Stimulated activated CD8-positive, alpha-beta memory T cell treated with anti-CD3 and anti-CD28 coated beads, Interleukin-7, amount 100 ng/mL, for 24 hours (primary cell): ENCODE results near the gene DIAPH3.

Experiments used
- DNase-seq: peaks from one replicate; pipeline ENCODE4 v3.0.0-alpha.2; 2020; ENCODE audit warnings: low read depth

Gene DIAPH3

DNA sequence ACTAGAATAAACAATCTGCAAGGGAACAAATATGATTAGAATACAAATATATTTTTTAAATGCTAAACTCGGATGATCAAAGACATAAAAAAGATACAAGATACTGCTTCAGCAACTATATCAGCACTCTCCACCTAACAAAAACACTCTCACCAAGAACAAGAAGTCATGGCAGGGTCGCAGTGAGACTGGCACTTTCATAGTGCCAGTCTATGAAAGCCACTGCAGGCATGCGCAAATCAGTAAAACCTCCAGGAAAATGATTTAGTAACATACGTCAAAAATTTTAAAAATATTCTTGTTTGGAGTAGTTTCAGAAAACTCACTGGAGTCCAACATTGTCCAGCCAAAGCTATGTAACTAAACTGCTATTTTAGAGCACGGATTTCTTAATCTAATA lies 295.9 kb downstream of the DIAPH3 start:
- no peak for DNase-seq

DNA sequence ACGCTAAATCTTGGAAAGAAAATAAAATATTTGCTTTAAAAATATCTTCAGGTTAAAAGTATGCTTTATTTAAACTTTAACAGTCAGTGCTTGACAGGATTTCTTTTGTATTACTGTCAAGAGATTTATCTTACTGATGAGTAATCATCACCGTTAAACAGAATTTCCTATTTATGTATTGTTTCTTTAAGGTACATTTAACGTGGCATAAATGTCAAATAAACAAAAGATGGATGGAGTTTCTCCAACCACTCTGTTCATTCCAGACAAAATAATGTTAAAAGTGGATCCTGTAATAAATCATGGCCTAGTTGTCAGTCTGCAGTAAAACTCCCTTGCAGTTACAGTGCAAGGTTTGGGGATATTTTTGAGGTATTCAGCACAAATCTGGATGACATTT lies 298.3 kb downstream of the DIAPH3 start:
- no peak for DNase-seq

DNA sequence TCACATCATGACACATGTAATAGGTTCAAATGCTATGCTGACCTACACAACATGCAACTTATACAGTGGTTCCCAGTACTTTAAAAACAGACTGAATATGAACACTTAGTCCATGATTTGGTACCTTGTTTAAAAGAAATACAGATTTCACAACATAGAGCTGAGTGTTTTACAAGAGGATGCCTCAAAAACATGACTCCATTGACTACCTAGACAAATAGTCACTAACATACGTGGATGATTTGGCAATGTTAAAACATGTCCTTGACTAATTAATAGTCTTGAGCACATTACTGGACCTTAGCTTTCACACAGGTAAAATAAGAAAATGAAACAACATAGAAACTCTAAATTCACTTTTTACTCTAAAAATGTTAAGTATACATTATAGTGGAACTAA lies 300.1 kb downstream of the DIAPH3 start:
- no peak for DNase-seq

DNA sequence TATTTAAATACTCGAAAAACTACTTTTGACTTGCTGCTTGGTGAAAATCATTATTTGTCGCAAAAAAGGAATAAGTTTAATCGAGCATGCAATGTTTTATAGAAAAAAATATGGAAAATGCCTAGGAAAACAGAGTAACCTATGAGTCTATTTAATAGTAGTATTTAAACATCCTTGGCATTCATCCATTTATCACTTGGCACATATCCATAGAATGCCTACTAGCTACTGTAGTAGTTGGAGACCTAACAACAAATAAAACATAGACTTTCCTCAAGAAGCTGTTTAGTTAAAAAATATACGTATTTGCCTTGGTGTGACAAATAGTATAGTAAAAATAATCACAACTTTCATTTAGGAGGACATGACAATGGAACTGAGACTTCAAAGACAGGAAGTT lies 302.1 kb downstream of the DIAPH3 start:
- DNase-seq = no peak

DNA sequence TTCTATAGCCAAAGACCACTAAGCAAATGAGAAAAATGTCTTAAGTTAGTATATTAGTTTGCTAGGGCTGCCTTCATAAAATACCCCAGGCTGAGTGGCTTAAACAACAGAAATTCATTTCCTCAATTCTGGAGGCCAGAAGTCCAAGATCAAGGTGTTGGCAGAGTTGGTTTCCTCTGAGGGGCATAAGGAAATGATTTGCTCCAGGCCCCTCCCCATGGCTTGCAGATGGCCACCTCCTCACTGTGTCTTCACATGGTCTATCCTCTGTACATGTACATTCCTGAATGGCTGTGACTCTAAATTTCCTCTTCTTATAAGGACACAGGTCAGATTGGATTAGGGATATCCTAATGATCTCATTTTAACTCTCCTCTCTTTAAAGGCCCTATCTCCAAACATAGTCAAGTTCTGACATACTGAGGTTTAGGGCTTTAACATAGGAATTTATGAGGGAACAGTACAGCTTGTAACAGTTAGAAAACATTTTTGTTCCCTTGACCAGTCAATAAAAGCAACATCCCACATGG lies 307.4 kb downstream of the DIAPH3 start:
- DNase-seq = no peak

DNA sequence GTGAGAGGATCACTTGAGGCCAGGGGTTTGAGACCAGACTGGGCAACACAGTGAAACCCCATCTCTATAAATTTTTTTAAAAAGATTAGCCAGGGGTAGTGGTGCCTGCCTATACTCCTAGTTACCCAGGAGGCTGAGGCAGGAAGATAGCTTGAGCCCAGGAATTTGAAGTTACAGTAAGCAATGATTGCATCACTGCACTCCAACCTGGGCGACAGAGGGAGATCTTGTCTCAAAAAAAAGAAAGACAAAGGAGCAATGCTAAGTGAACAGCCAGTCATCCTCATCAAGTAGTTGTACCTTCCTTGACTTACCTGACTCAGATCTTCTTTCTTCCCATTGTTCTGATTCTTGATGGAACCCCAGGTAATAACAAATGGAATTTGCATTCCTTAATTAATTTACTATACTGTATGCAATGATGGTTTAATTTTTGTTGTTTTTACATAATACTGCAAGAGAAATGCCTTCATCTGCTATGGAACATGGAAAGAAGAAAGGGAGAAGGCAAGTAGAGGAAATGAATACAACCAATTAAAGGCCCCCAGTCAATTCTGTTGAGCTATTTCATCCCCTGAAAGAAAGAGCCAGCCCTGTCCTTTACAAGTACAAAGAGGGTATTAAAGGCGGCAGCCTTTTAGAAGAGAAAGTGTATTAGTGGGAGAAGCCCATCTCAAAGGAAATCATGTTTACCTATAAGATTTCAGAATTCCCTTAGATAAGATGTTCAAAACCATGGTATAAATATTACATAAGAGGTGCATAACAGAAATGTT lies 316.7 kb downstream of the DIAPH3 start:
- DNase-seq = no peak

DNA sequence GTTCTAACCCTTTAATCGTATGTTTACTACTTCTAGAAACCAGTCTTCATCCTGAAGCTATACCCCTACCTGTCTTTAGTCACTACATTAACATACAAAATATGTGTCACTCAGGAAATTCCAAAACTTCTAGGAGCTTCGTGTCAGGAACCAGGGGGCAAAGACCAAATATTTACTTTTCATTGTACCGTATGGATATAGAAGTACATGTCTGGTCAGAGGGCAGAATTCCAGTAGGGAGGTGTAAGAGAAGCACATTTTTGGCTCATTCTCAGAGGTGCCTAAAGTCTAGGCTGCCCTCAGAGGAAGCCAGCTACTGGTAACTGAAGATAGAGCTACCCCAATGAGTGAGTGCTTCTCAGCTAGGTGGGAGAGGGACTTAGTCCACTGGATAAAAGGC lies 320.7 kb downstream of the DIAPH3 start:
- DNase-seq = no peak

DNA sequence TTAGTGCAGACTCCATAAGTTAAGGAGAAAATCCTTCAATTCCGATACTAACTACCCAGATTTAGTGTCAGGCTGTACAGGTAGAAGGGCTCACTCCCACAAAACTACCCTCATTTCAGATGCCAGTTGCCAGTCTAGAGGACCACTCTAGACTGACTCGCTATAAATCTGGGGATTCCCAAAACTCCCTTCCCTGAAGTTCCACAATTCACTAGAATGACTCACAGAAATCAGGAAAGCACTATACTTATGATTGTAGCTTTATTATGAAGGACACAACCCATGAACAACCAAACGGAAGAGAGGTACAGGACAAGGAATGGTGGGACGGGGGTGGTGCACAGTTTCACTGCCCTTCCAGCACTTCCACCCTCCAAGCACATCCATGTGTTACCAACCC lies 321.2 kb downstream of the DIAPH3 start:
- DNase-seq = no peak

DNA sequence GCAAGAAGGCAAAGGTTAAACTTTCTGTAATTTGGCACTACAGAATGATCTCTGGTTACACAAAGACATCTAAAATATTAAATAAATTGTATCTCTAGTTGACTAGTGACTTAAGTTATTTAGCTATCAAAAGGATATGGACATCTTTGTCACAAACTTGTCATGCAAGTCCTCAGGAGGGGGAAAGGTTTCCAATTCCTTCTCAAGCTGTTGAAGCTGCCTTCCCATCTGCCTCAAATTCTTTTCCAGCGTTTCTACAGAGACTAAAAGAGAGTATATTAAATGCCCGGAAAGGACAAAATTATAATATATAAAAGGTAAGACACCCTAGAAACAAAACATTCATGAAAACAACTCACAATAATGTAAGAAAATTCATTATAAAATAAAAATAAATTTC lies 324.5 kb downstream of the DIAPH3 start:
- DNase-seq = no peak

DNA sequence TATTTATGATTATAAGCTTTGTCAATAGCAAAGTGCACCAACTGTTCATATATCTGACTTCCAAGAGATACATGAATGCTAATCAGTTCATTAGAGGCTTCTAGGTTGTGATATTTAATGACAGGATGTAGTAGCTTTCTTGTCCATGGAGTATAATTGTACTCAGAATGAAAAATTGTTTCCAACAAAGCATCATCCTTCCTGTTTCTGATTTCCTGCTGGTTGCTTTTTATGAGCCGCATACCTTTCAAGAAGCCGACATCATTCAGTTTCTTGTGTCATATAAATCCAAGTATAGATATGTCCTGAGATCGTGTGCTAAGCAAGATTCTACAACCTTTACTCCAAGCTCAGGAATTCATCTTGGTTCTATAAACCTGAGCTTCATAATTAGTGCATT lies 326.6 kb downstream of the DIAPH3 start:
- no peak for DNase-seq

DNA sequence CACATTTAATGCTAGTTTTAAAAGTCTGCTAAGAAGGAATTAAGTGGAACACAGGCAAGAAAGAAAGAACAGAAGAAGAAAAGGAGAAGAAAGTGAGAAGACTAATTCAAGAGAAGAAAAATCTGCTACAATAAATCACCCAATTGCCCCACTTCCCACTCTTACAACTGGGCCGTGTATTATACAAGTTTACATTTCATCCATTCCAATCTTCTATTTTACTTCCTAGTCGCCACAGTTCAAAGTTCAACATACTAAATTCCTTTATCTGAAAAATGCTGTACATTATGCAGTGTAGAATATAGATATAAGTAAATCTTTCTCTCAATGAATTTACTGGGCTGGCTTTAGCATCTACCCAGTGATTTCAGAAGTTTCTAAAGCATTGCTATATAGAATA lies 328.2 kb downstream of the DIAPH3 start:
- DNase-seq = no peak

DNA sequence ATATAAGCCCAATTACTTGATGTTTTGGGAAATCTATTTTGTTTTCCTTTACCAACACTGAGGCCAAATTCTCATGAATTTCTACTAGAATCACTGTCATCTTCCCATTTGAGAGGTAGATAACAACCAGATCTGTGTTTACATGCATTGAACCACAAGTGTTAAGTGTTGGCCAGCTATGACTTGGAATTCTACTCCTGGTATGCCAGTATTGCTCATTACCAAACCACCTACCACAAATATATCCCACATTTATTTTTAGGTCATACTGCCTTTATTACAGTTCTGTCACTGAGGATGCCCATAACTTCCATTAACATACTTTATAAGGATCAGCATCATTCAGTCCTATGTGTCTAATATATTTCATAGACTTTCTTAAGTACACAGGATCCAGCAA lies 328.9 kb downstream of the DIAPH3 start:
- no peak for DNase-seq

DNA sequence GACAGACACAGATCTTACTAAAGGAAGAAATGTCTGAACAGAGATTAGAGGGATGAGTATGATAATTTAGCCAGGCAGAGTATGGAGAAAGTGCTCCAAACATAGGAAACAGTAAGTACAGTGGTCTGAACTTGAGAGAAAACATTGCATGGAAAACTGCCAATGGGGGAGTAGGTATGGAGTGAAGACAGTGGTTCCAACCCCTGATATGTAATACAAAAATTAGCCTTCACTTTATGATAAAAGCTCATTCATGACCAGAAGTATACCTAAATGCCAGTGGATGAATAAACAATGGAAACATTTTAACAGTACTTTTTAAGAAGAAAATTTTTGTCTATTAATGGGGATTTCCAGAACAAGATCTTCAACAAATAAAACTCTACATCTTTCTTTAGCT lies 334.0 kb downstream of the DIAPH3 start:
- DNase-seq = no peak

DNA sequence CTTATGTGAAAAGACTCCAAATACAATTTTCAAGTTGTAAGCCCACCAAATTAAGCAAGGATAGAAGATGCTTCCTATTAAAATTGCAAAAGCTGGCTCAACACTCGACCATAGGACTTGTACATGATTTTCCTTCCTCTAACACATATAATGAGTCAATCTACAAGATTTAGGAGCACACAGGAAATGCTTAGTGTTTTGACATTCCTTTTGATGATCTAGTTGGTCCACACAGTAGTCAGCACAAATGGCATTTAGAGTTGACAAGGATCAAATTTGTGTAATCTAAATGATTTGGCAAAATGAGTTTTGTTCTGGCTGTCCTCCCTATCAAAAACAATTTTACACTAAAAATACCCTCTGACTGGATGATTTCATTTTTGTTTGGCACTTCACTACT lies 340.2 kb downstream of the DIAPH3 start:
- no peak for DNase-seq

DNA sequence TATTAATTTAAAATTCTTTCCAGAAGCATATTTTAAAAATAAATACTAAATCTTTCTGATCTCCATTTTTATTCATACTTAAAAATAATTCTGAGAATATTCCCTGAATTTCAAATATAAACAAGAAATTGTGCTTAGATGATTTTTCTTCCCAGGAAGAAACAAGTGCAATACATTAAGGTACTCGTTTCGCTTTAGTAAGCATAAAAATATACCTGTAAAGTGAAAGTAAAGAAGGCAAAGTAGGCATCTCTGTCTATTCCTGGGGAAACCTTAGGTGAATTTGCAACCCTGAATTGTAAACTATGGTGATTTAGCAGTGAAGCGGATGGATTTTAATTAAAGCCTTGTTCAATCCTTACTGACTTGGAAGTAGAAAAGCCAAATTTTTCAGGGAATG lies 354.2 kb downstream of the DIAPH3 start:
- no peak for DNase-seq

DNA sequence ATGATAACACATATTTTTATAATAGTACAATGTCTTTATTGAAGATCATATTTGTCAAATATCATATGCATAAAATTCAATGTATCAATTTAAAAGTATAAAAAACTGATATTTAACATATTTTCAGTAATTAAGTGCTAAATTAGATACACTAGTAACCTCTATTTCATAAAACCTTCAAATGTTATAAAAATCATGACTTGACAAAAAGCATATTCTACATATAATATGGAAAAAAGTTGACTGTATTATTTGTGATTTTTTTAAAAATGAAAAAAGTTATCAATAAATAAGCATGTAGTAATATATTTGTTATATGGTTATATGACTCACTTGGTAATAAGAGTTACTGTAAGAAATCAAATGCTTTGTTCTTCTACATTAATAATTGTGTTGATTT lies 356.9 kb downstream of the DIAPH3 start:
- DNase-seq = no peak

DNA sequence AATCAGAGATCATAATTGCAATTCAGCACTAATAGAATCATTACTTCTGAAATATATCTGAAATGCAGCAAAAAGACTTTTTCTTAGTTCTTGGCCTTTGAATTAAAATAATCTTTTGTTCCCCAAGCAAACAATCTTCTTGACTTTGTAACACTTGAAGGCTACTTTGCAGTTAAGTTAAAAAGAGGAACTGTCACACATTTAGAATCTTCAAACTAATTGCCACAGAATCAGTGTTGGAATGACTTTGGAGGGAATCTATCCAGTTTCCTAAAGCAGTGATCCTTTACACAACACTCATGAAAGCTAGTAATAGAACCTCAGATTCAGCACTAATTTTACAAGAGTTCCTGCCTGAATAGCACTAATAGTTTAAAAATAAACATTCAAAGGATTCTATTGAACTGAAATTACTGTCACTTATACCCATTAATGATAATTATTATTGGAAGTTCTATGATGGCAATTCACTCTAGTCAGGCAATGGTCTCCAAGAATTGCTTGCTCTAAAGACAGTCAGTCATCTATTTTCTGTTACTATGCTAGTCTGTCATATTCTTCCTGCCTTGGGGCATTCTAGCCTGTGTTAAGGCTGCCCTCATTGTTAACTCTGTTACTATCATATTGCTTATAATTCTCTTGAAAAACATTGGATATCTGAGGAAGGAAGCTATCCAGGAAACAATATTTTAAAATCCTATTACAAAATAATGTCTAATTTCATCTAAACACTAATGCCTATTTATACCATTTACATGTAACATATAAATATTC lies 362.4 kb downstream of the DIAPH3 start:
- no peak for DNase-seq

DNA sequence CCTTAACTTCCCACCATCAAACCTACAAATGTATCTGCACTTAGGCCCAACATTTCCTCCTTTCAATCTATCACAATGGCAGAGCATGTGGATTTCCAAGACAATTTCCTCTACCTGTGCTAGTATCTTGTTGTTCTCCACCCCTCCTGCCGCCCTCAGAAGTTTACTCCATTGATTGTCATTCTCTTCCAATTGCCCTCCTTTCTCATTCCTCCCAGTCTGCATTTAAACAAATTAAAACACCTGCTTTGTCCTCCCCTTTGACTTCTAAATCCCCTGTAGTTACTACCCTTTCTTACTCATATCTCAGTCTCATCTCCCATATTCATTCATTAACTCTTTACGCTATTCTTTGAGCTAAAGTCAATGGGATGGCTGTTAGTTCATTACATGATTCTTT lies 370.6 kb downstream of the DIAPH3 start:
- DNase-seq = no peak

DNA sequence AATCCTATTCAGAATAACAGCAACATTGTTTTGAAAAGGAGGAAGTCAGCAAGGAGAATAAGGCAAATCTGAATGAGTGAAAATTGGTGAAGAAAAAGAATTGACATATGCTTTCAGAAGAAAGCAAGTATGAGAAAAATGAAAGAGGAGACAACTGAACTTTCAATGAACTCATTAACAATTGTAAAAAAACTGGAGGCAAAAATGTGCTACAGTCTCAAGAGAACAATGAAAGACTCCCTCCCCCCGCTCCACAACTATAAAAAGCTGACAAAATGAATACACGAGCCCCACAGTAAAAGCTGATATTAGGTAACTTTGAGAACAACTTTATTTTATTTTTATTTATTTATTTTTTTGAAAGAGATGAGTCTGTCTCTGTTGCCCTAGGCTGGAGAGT lies 373.1 kb downstream of the DIAPH3 start:
- DNase-seq = no peak

DNA sequence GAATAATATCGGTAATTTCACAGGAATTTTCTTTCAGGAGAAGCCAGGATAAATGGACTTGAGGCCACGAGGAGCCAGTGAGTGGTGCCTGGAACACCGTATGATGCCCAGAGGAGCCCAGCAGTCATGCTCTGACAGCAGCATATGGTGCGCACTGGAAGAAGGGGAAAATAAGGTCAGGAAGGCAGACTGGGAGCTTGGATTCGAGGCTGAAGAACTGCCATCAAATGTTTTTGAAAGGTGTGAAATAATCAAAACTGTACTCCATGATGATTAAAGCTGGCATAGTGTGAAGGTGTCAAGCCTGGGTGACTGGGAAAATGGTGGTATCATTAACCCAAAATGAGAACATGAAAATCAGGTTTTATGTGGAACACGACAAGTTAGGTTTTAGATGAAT lies 374.2 kb downstream of the DIAPH3 start:
- no peak for DNase-seq

DNA sequence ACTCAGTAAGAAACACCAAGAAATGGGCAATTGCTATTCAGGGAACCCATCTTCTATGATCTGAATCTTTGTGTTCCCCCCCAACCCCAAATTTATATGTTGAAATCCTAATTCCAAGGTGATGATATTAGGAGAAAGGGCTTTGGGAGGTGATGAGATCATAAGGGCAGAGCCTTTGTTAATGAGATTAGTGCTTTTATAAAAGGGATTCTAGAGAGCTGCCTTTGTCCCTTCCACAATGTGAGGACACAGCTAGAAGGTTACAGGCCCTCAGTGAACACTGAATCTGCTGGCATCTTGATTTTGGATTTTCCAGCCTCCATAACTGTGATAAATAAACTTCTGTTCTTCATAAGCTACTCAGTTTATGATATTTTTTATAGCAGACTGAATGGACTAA lies 376.0 kb downstream of the DIAPH3 start:
- DNase-seq = no peak

DNA sequence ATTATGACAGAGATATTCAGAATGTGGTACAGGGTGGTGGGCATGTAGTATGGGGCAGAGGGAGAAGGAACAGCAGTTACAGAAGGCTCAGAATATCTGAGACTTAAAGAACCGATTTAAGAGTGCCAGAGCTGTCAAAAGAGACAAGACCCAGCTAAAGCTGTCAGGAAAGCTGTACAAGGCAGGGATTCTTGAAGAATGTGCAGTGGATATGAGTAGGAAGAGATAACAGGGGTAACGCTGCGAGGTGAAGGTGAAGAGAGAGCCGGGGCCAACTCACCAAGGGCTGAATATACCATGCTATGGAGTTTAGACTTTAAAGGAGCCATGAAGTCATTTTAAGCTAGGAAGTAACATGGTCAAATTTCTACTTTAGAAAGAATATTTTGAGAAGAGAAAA lies 381.0 kb downstream of the DIAPH3 start:
- no peak for DNase-seq

DNA sequence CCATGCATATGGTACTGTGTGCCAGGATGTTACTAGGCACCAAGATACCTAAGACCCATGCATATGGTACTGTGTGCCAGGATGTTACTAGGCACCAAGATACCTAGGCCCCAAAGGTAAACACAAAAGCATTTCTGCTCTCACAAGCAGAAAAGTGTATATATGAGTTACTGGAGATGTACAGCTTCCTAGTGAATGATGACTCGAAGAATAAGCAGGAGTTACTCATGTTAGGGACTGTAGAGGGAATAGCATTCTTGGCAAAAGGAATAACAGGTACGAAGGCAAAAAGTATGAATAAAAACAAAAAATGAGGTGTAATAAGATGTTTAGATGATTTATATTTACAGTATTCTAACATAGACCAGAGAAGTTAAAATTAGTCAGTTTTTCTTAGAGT lies 383.7 kb downstream of the DIAPH3 start:
- DNase-seq = no peak
